ENCODE measurements around the gene ZNF239.
A peak's percentile ranks its signal among the peaks of the same experiment; 100 is the strongest.
"Not testable (repeated sequence)": the region's sequence is repeated elsewhere in the genome, so short reads cannot be mapped to it uniquely, and the experiment has no call there.

The ZNF239 gene

GRCh38 chr10:43574001-43574892, at the start of gene ZNF239:
Gene ZNF239, minus strand, starts transcription at chr10:43574616. Its CDS starts 16,537 bp downstream, at chr10:43558079.
- peak; percentile 94 for DNase-seq

- DNase-seq, result no peak
Observed at GRCh38 chr10:43623351-43623750, 48.9 kb upstream of the ZNF239 start.

GRCh38 chr10:43622038-43622437, 47.6 kb upstream of the ZNF239 start:
- no peak for DNase-seq

- no peak for DNase-seq
Observed at GRCh38 chr10:43619368-43619767, 45.0 kb upstream of the ZNF239 start.

- no peak for DNase-seq
Observed at GRCh38 chr10:43616697-43617370, 42.4 kb upstream of the ZNF239 start.

- DNase-seq, result no peak
Observed at GRCh38 chr10:43610636-43611035, 36.2 kb upstream of the ZNF239 start.

GRCh38 chr10:43607199-43607573, 32.8 kb upstream of the ZNF239 start:
- no peak for DNase-seq

- DNase-seq, result peak; percentile 83
Observed at GRCh38 chr10:43606323-43607198, 32.1 kb upstream of the ZNF239 start, which contains the start of gene ZNF485. Gene ZNF485, plus strand, starts transcription at chr10:43606438. Its CDS starts 613 bp downstream, at chr10:43607051.

GRCh38 chr10:43605850-43606322, 31.5 kb upstream of the ZNF239 start:
- no peak for DNase-seq

GRCh38 chr10:43601576-43601975, 27.2 kb upstream of the ZNF239 start:
- not testable (repeated sequence) for DNase-seq

- no peak for DNase-seq
Observed at GRCh38 chr10:43599333-43599732, 24.9 kb upstream of the ZNF239 start.

- no peak for DNase-seq
Observed at GRCh38 chr10:43598446-43598845, 24.0 kb upstream of the ZNF239 start.

- no peak for DNase-seq
Observed at GRCh38 chr10:43596546-43596945, 22.1 kb upstream of the ZNF239 start.

GRCh38 chr10:43595739-43596298, 21.4 kb upstream of the ZNF239 start:
- no peak for DNase-seq

- DNase-seq, result no peak
Observed at GRCh38 chr10:43594944-43595589, 20.7 kb upstream of the ZNF239 start.

GRCh38 chr10:43591303-43591904, 17.0 kb upstream of the ZNF239 start:
- no peak for DNase-seq

GRCh38 chr10:43586730-43587115, 12.3 kb upstream of the ZNF239 start:
- DNase-seq, result not testable (repeated sequence)

- DNase-seq, result no peak
Observed at GRCh38 chr10:43585981-43586729, 11.7 kb upstream of the ZNF239 start.

- DNase-seq, result no peak
Observed at GRCh38 chr10:43585046-43585445, 10.6 kb upstream of the ZNF239 start.

GRCh38 chr10:43584051-43584450, 9.6 kb upstream of the ZNF239 start:
- DNase-seq, result no peak

GRCh38 chr10:43576580-43576979, 2.2 kb upstream of the ZNF239 start:
- no peak for DNase-seq

Measured in femur (tissue), 1 donor.